A172 (cell line): ENCODE measurements around the gene VPS13A. TPM values are rescaled to one million over a fixed set of nuclear protein-coding genes. Genes with fewer than 3 reads are reported as not detected.

ENCODE experiments used
- DNase-seq: peaks from one replicate; pipeline ENCODE4 v3.0.0-alpha.2; 2015; ENCODE audit warnings: low spot score
- total RNA-seq: library from RNA; depleted of rRNA; stranded (reverse); fragments of >200 nt; shearing (Covaris generic); gene quantifications from 2 replicates; pipeline ENCODE4 v1.2.3, GENCODE V29; 2014; rRNA removed

Gene VPS13A
- total RNA-seq, 1 experiment from 2014 or later, result 29.4 TPM

- peak; percentile 80 for DNase-seq
Measured at GRCh38 chr9:77457916-77458592, 280.7 kb downstream of the VPS13A start.

GRCh38 chr9:77460938-77461337 lies 283.6 kb downstream of the VPS13A start:
- no peak for DNase-seq

- no peak for DNase-seq
Measured at GRCh38 chr9:77462066-77462465, 284.7 kb downstream of the VPS13A start.

GRCh38 chr9:77463151-77463550 lies 285.8 kb downstream of the VPS13A start:
- no peak for DNase-seq

DNA sequence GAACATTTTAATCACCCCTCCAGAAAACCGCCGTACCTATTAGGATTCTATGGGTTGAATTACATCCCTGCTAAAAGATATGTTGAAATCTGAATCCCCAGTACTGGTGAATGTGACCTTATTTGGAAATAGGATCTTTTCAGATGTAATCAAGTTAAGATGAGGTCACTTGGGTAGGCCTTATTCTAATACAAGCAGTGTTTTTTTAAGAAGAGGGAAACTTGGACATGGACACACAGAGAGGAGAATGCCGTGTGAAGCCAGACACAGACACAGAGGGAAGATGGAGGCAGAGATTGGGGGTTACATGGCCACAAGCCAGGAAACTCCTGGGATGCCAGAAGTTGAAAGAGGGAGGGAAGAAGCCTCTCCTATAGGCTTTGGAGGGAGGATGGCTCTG lies 287.3 kb downstream of the VPS13A start:
- DNase-seq, result no peak

- no peak for DNase-seq
Measured at GRCh38 chr9:77469515-77470231, 292.3 kb downstream of the VPS13A start.

Other genes with a start within 250 kb of the VPS13A start
- not detected in 2 replicates for gene FOXB2, start 157.9 kb upstream of the VPS13A start, total RNA-seq